H9 (cell line): Measurements from ENCODE around the gene LHFPL6. TPM values are rescaled to one million over a fixed set of nuclear protein-coding genes. Genes with fewer than 3 reads are reported as not detected.

Experiments used
- DNase-seq: peaks from one replicate; pipeline ENCODE4 v3.0.0-alpha.2; 2017
- H2AFZ ChIP-seq: one replicate; pipeline ENCODE4 v1.6.1; 2013; ENCODE audit warnings: mild to moderate bottlenecking, low read length, control low read depth, moderate library complexity
- H2AK5ac ChIP-seq: 2 replicates; pipeline ENCODE4 v1.6.1; 2013; ENCODE audit warnings: low read length, control low read depth, mixed read lengths; ENCODE audit not compliant: insufficient read length
- H2BK120ac ChIP-seq: one replicate; pipeline ENCODE4 v1.6.1; 2013; ENCODE audit warnings: low read depth, mild to moderate bottlenecking, low read length, control low read depth, inconsistent platforms; ENCODE audit not compliant: poor library complexity, severe bottlenecking
- H2BK12ac ChIP-seq: 2 replicates; pipeline ENCODE4 v1.6.1; 2013; ENCODE audit warnings: low read length, control low read depth, mixed read lengths, low read depth; ENCODE audit not compliant: insufficient read length
- H2BK15ac ChIP-seq: 2 replicates; pipeline ENCODE4 v1.6.1; 2013; ENCODE audit warnings: low read depth, low read length, control low read depth
- H2BK20ac ChIP-seq: one replicate; pipeline ENCODE4 v1.6.1; 2013; ENCODE audit warnings: low read depth, mild to moderate bottlenecking, low read length, control low read depth, inconsistent platforms; ENCODE audit not compliant: poor library complexity, severe bottlenecking
- H2BK5ac ChIP-seq: 2 replicates; pipeline ENCODE4 v1.6.1; 2013; ENCODE audit warnings: low read length, control low read depth, mixed read lengths; ENCODE audit not compliant: insufficient read length
- H3K14ac ChIP-seq: 2 replicates; pipeline ENCODE4 v1.6.1; 2013; ENCODE audit warnings: low read length, control low read depth; ENCODE audit not compliant: insufficient read depth
- H3K18ac ChIP-seq: 2 replicates; pipeline ENCODE4 v1.6.1; 2013; ENCODE audit warnings: low read depth, mild to moderate bottlenecking, mixed read lengths, low read length, control low read depth; ENCODE audit not compliant: insufficient read length
- H3K23ac ChIP-seq: 2 replicates; pipeline ENCODE4 v1.6.1; 2013; ENCODE audit warnings: low read length, control low read depth, mixed read lengths, low read depth; ENCODE audit not compliant: insufficient read length
- H3K23me2 ChIP-seq: 2 replicates; pipeline ENCODE4 v1.6.1; 2013; ENCODE audit warnings: low read depth, mild to moderate bottlenecking, mixed read lengths, low read length, control low read depth; ENCODE audit not compliant: insufficient read length, poor library complexity, severe bottlenecking
- H3K27ac ChIP-seq: 2 replicates; pipeline ENCODE4 v1.5.1; 2013; ENCODE audit warnings: low read length, control low read depth, mixed read lengths, low read depth; ENCODE audit not compliant: insufficient read length
- H3K27me3 ChIP-seq: 2 replicates; pipeline ENCODE4 v1.6.1; 2013; ENCODE audit warnings: low read length, control low read depth, inconsistent platforms; ENCODE audit not compliant: insufficient read depth
- H3K4ac ChIP-seq: 2 replicates; pipeline ENCODE4 v1.6.1; 2013; ENCODE audit warnings: low read depth, mild to moderate bottlenecking, control low read depth, inconsistent platforms, low read length, moderate library complexity
- H3K4me1 ChIP-seq: 2 replicates; pipeline ENCODE4 v1.6.1; 2013; ENCODE audit warnings: low read length, control low read depth, inconsistent platforms; ENCODE audit not compliant: insufficient read depth
- H3K4me2 ChIP-seq: 2 replicates; pipeline ENCODE4 v1.6.1; 2013; ENCODE audit warnings: low read length, control low read depth, mixed read lengths; ENCODE audit not compliant: insufficient read length, insufficient read depth
- H3K56ac ChIP-seq: 2 replicates; pipeline ENCODE4 v1.6.1; 2013; ENCODE audit warnings: low read depth, mild to moderate bottlenecking, mixed read lengths, low read length, control low read depth; ENCODE audit not compliant: insufficient read length
- H3K79me1 ChIP-seq: 2 replicates; pipeline ENCODE4 v1.6.1; 2013; ENCODE audit warnings: low read depth, mild to moderate bottlenecking, moderate library complexity, low read length, control low read depth, inconsistent platforms; ENCODE audit not compliant: insufficient read depth, poor library complexity, severe bottlenecking
- H3K79me2 ChIP-seq: 2 replicates; pipeline ENCODE4 v1.6.1; 2013; ENCODE audit warnings: low read length, control low read depth, inconsistent platforms; ENCODE audit not compliant: insufficient read depth
- H3K9ac ChIP-seq: 2 replicates; pipeline ENCODE4 v1.6.1; 2013; ENCODE audit warnings: low read length, control low read depth, mixed read lengths; ENCODE audit not compliant: insufficient read length; ENCODE audit errors: extremely low read depth
- H3K9me3 ChIP-seq: one replicate; pipeline ENCODE4 v1.6.1; 2013; ENCODE audit warnings: low read depth, low read length, inconsistent platforms; ENCODE audit not compliant: control insufficient read depth
- H3T11ph ChIP-seq: one replicate; pipeline ENCODE4 v1.6.1; 2013; ENCODE audit warnings: mild to moderate bottlenecking, low read length, control low read depth, inconsistent platforms
- H4K20me1 ChIP-seq: one replicate; pipeline ENCODE4 v1.6.1; 2013; ENCODE audit not compliant: control insufficient read depth, insufficient read length, insufficient read depth
- H4K5ac ChIP-seq: 2 replicates; pipeline ENCODE4 v1.6.1; 2013; ENCODE audit warnings: low read depth, mild to moderate bottlenecking, mixed read lengths, low read length, control low read depth; ENCODE audit not compliant: insufficient read length
- H4K8ac ChIP-seq: replicated peaks from 2 replicates; pipeline ENCODE4 v1.6.1; 2013; ENCODE audit warnings: low read length, control low read depth, mixed read lengths, low read depth; ENCODE audit not compliant: insufficient read length
- H4K91ac ChIP-seq: 2 replicates; pipeline ENCODE4 v1.6.1; 2013; ENCODE audit warnings: low read depth, mild to moderate bottlenecking, moderate library complexity, mixed read lengths, low read length, control low read depth; ENCODE audit not compliant: insufficient read length
- H3K27ac Mint-ChIP-seq, 3 experiments: 2 replicates in 2 of 3; 3 replicates in 1 of 3; pipeline ENCODE4 v1.8.0; 2020 to 2021; ENCODE audit warnings: mixed read lengths in 3 of 3, mild to moderate bottlenecking in 1 of 3, moderate library complexity in 1 of 3
- H3K27me3 Mint-ChIP-seq: 2 replicates; pipeline ENCODE4 v1.8.0; 2021; ENCODE audit warnings: low read depth, mild to moderate bottlenecking, moderate library complexity, mixed read lengths
- H3K36me3 Mint-ChIP-seq, 3 experiments: 2 replicates in 2 of 3; 3 replicates in 1 of 3; pipeline ENCODE4 v1.8.0; 2020 to 2021; ENCODE audit warnings: low read depth in 3 of 3, mixed read lengths in 3 of 3; ENCODE audit not compliant: insufficient read depth in 1 of 3
- H3K4me1 Mint-ChIP-seq, 2 experiments: 2 replicates each; pipeline ENCODE4 v1.8.0; 2020; ENCODE audit warnings: mixed read lengths in 2 of 2
- H3K4me3 Mint-ChIP-seq, 2 experiments: 2 replicates in 1 of 2; 3 replicates in 1 of 2; pipeline ENCODE4 v1.8.0; 2020 to 2021; ENCODE audit warnings: mild to moderate bottlenecking in 2 of 2, mixed read lengths in 2 of 2, moderate library complexity in 1 of 2
- H3K9me3 Mint-ChIP-seq, 2 experiments: 2 replicates in 1 of 2; 3 replicates in 1 of 2; pipeline ENCODE4 v1.8.0; 2020; ENCODE audit warnings: mild to moderate bottlenecking in 2 of 2, mixed read lengths in 2 of 2, moderate library complexity in 1 of 2
- WGBS: extraction: QIAGEN DNeasy Blood & Tissue Kit; methylation state at CpG from one replicate; pipeline ENCODE4 v1.1.7; 2013; ENCODE audit warnings: missing lambda C conversion rate, low lambda C conversion rate, mixed read lengths; ENCODE audit not compliant: insufficient read length; ENCODE audit errors: extremely low coverage; 5-methylcytosine and 5-hydroxymethylcytosine counted together
- total RNA-seq: library from RNA; stranded (reverse); gene quantifications from 2 replicates; pipeline ENCODE4 v1.2.1, GENCODE V29; 2021
- TF ChIP-seq, protein P1 (sequence below): fragments of 200-600 bp; sonication (generic); conservative IDR thresholded peaks from 3 replicates; pipeline ENCODE4 v1.8.0; 2021; ENCODE audit warnings: antibody characterized with exemption, mild to moderate bottlenecking

LHFPL6 gene
- total RNA-seq, 1 experiment from 2014 or later, result 3.5 TPM

DNA sequence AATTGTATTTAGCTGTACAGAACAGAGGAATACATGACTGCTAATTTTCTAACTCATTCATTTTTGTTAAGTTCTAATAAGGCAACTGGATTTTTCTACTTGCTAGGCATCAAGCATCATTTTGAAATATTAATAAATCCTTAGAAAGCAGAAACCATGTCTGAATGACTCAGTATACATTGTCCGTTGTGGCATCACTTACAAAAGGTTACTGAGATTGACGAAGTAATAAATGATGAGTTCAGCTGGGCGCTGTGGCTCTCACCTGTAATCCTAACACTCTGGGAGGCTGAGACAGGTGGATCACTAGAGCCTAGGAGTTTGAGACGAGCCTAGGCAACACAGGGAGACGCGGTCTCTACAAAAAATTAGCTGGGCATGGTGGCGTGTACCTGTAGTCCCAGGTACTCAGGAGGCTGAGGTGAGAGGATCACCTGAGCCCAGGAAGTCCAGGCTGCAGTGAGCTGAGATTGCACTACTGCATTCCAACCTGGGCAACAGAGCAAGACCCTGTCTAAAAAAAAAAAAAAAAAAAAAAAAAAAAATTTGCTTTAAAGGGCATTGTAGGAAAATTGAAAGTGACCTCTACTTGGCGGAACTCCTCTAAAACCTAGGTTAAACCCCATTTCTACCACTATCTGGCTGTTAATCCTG, 36.6 kb downstream of the LHFPL6 start:
- Histone ChIP-seq H2AFZ (no peak overlapping the region), H3K27ac (no peak overlapping the region)
- peak overlapping the region in 2 of 3 experiments; percentile 76 to 97; a peak in 4 of 7 replicates for H3K27ac Mint-ChIP-seq

More for the DNA sequence above, 36.6 kb downstream of the LHFPL6 start:
- Histone ChIP-seq H4K8ac (no peak overlapping the region), H3K4me2 (no peak overlapping the region), H2AK5ac (no peak overlapping the region), H3K79me1 (no peaks in the 10 kb centered on the region), H2BK15ac (no peak overlapping the region), H3T11ph (no peak overlapping the region), H3K23ac (no peak overlapping the region), H3K27me3 (no peaks in the 10 kb centered on the region), H3K56ac (no peak overlapping the region), H4K20me1 (no peaks in the 10 kb centered on the region), H3K23me2 (no peaks in the 10 kb centered on the region), H3K4me1 (no peaks in the 10 kb centered on the region; the same call in 1 of the 2 replicates), H3K9me3 (no peaks in the 10 kb centered on the region), H2BK120ac (no peak overlapping the region), H3K4ac (no peak overlapping the region), H3K18ac (no peak overlapping the region), H3K9ac (no peak overlapping the region), H2BK12ac (no peak overlapping the region), H2BK5ac (no peak overlapping the region), H4K91ac (no peak overlapping the region), H2BK20ac (no peak overlapping the region), H3K79me2 (no peaks in the 10 kb centered on the region), H4K5ac (no peak overlapping the region), H3K14ac (no peak overlapping the region)
- H3K36me3 Mint-ChIP-seq, result no peaks in the 10 kb centered on the region
- no peaks in the 10 kb centered on the region; a peak in 1 of 5 replicates for H3K9me3 Mint-ChIP-seq
- H3K4me1 Mint-ChIP-seq, result peaks cover 25 to 37% of the 10 kb centered on the region in 2 experiments
- no peaks in the 10 kb centered on the region for H3K27me3 Mint-ChIP-seq
- TF ChIP-seq, protein P1, sequence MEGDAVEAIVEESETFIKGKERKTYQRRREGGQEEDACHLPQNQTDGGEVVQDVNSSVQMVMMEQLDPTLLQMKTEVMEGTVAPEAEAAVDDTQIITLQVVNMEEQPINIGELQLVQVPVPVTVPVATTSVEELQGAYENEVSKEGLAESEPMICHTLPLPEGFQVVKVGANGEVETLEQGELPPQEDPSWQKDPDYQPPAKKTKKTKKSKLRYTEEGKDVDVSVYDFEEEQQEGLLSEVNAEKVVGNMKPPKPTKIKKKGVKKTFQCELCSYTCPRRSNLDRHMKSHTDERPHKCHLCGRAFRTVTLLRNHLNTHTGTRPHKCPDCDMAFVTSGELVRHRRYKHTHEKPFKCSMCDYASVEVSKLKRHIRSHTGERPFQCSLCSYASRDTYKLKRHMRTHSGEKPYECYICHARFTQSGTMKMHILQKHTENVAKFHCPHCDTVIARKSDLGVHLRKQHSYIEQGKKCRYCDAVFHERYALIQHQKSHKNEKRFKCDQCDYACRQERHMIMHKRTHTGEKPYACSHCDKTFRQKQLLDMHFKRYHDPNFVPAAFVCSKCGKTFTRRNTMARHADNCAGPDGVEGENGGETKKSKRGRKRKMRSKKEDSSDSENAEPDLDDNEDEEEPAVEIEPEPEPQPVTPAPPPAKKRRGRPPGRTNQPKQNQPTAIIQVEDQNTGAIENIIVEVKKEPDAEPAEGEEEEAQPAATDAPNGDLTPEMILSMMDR, result no peak
- WGBS, result no CpG with 5 or more reads among the region's 8 CpGs
- DNase-seq, result no peak
- no peak overlapping the region for H3K4me3 Mint-ChIP-seq
